Naive thymus-derived CD4-positive, alpha-beta T cell (primary cell): Measurements from ENCODE around the gene FBN1. TPM values are rescaled to one million over a fixed set of nuclear protein-coding genes. Genes with fewer than 3 reads are reported as not detected.

Experiments used
- ATAC-seq: fragments of 150-1000 bp; cut with Tn5 transposase; 2 replicates; pipeline ENCODE4 v1.10.0; 2021; ENCODE audit warnings: mild to moderate bottlenecking, moderate library complexity
- CTCF ChIA-PET: fragments of 350-600 bp; sonication (Branson Sonifier 250); formaldehyde crosslinking; loops from one replicate; lab custom pipeline; 2021; ENCODE audit warnings: antibody characterized with exemption; lab: Charles Lee
- POLR2A ChIA-PET: fragments of 350-600 bp; sonication (Branson Sonifier 250); formaldehyde crosslinking; loops from one replicate; lab custom pipeline; 2021; ENCODE audit warnings: antibody characterized with exemption, inconsistent platforms; lab: Charles Lee
- DNase-seq, 9 donors: peaks; one replicate each; pipeline versions ENCODE4 v3.0.0 to v3.0.0-alpha.2; 2020 to 2022; ENCODE audit warnings: mixed read lengths in 1 of 9
- H3K27ac ChIP-seq: one replicate; pipeline ENCODE4 v1.7.0; 2013; ENCODE audit warnings: mild to moderate bottlenecking, low read depth, low read length, moderate library complexity
- H3K27me3 ChIP-seq, 2 donors: one replicate each; pipeline ENCODE4 v1.7.0; 2013; ENCODE audit warnings: low read length in 2 of 2, mild to moderate bottlenecking in 2 of 2, moderate library complexity in 2 of 2; ENCODE audit not compliant: control insufficient read depth in 2 of 2, insufficient read depth in 2 of 2
- H3K36me3 ChIP-seq, 3 experiments: 1 replicate in 2 of 3; 2 replicates in 1 of 3; pipeline ENCODE4 v1.7.0; 2013; ENCODE audit warnings: low read length in 3 of 3, mild to moderate bottlenecking in 3 of 3, moderate library complexity in 1 of 3; ENCODE audit not compliant: insufficient read depth in 3 of 3, control insufficient read depth in 2 of 3
- H3K4me1 ChIP-seq, 2 donors: one replicate each; pipeline ENCODE4 v1.7.0; 2013; ENCODE audit warnings: low read length in 2 of 2, mild to moderate bottlenecking in 2 of 2, moderate library complexity in 1 of 2; ENCODE audit not compliant: control insufficient read depth in 2 of 2, insufficient read depth in 2 of 2
- H3K4me3 ChIP-seq: 2 replicates; pipeline ENCODE4 v1.7.0; 2013; ENCODE audit warnings: mild to moderate bottlenecking, low read length
- H3K9me3 ChIP-seq, 3 experiments: 1 replicate in 2 of 3; 2 replicates in 1 of 3; pipeline ENCODE4 v1.7.0; 2013; ENCODE audit warnings: low read length in 3 of 3; ENCODE audit not compliant: control insufficient read depth in 2 of 3
- H3K27ac Mint-ChIP-seq, 9 donors: one replicate each; pipeline ENCODE4 v1.8.0; 2020 to 2022; ENCODE audit warnings: mixed read lengths in 9 of 9, mild to moderate bottlenecking in 8 of 9, moderate library complexity in 5 of 9, inconsistent platforms in 2 of 9
- H3K27me3 Mint-ChIP-seq, 5 donors: one replicate each; pipeline ENCODE4 v1.8.0; 2021 to 2022; ENCODE audit warnings: mixed read lengths in 5 of 5, mild to moderate bottlenecking in 1 of 5
- H3K36me3 Mint-ChIP-seq, 5 donors: one replicate each; pipeline ENCODE4 v1.8.0; 2020 to 2022; ENCODE audit warnings: mixed read lengths in 5 of 5, mild to moderate bottlenecking in 3 of 5, inconsistent platforms in 1 of 5
- H3K4me1 Mint-ChIP-seq, 7 donors: one replicate each; pipeline ENCODE4 v1.8.0; 2020 to 2022; ENCODE audit warnings: mixed read lengths in 7 of 7, mild to moderate bottlenecking in 3 of 7, inconsistent platforms in 1 of 7
- H3K4me3 Mint-ChIP-seq, 10 donors: one replicate each; pipeline ENCODE4 v1.8.0; 2020 to 2022; ENCODE audit warnings: mild to moderate bottlenecking in 10 of 10, mixed read lengths in 10 of 10, moderate library complexity in 6 of 10, inconsistent platforms in 2 of 10
- H3K9me3 Mint-ChIP-seq, 11 donors: one replicate each; pipeline ENCODE4 v1.8.0; 2020 to 2022; ENCODE audit warnings: mixed read lengths in 11 of 11, mild to moderate bottlenecking in 4 of 11, inconsistent platforms in 1 of 11, moderate library complexity in 1 of 11
- intact Hi-C, 2 donors: fragments of 100-400 bp; cut with micrococcal nuclease; formaldehyde crosslinking; loops; one replicate each; pipeline ENCODE4 v1.15.1; 2023
- polyA plus RNA-seq, 2 donors: library from polyadenylated mRNA; unstranded; fragments of 300-500 nt; fragmentation: Illumina TruSeq; gene quantifications; one replicate each; pipeline ENCODE4 v1.2.3, GENCODE V29; 2021
- total RNA-seq, 6 experiments: library from RNA in 5 of 6; stranded (reverse) in 5 of 6; gene quantifications; 1 replicate in 5 of 6; 2 replicates in 1 of 6; pipeline ENCODE4 v1.2.3 and lab custom pipeline; 2021 to 2026

Gene FBN1
- total and polyA plus RNA-seq, 7 experiments from 2014 or later = 0.03 to 1.3 (median 0.61) TPM; not detected in 1

- no peaks in the 10 kb centered on the region for H3K27me3 ChIP-seq
- H3K9me3 ChIP-seq = no peaks in the 10 kb centered on the region
- Mint-ChIP-seq H3K9me3 (peaks cover 0 to 9% (median 0%) of the 10 kb centered on the region in 11 donors), H3K27ac (no peak overlapping the region), H3K27me3 (peaks cover 0 to 4% (median under 1%) of the 10 kb centered on the region in 5 donors), H3K36me3 (no peaks in the 10 kb centered on the region), H3K4me1 (no peaks in the 10 kb centered on the region), H3K4me3 (no peak overlapping the region)
- ATAC-seq (no peak), DNase-seq (no peak)
- ChIA-PET POLR2A (no interaction called here), CTCF (no interaction called here)
- H3K4me3 ChIP-seq = no peak overlapping the region
- H3K36me3 ChIP-seq = no peaks in the 10 kb centered on the region
- no peak overlapping the region for H3K27ac ChIP-seq
- no peaks in the 10 kb centered on the region for H3K4me1 ChIP-seq
- intact Hi-C loops = no loop called here
Measured at GRCh38 chr15:48680841-48681240, 35.3 kb upstream of the FBN1 start.

GRCh38 chr15:48679952-48680351, 34.4 kb upstream of the FBN1 start:
- ChIA-PET CTCF (no interaction called here), POLR2A (no interaction called here)
- H3K27me3 Mint-ChIP-seq = peaks cover 0 to 7% (median 3%) of the 10 kb centered on the region in 5 donors
- Histone ChIP-seq H3K27ac (no peak overlapping the region), H3K4me3 (no peak overlapping the region), H3K27me3 (no peaks in the 10 kb centered on the region), H3K36me3 (no peaks in the 10 kb centered on the region), H3K4me1 (no peaks in the 10 kb centered on the region), H3K9me3 (no peaks in the 10 kb centered on the region)
- peaks cover 0 to 4% (median 0%) of the 10 kb centered on the region in 11 donors for H3K9me3 Mint-ChIP-seq
- DNase-seq (no peak), ATAC-seq (no peak)
- intact Hi-C loops = no loop called here
- no peak overlapping the region for H3K27ac Mint-ChIP-seq
- H3K36me3 Mint-ChIP-seq = no peaks in the 10 kb centered on the region
- no peak overlapping the region for H3K4me3 Mint-ChIP-seq
- no peaks in the 10 kb centered on the region for H3K4me1 Mint-ChIP-seq

GRCh38 chr15:48678851-48679250, 33.3 kb upstream of the FBN1 start:
- H3K36me3 ChIP-seq = no peaks in the 10 kb centered on the region
- H3K27ac ChIP-seq = no peak overlapping the region
- no peaks in the 10 kb centered on the region for H3K9me3 ChIP-seq
- CTCF ChIA-PET = no interaction called here
- no peaks in the 10 kb centered on the region for H3K9me3 Mint-ChIP-seq
- no peaks in the 10 kb centered on the region for H3K4me1 Mint-ChIP-seq
- peaks cover 0 to 11% (median 4%) of the 10 kb centered on the region in 5 donors for H3K27me3 Mint-ChIP-seq
- POLR2A ChIA-PET = no interaction called here
- no peaks in the 10 kb centered on the region for H3K4me1 ChIP-seq
- ATAC-seq (no peak), DNase-seq (no peak)
- H3K4me3 ChIP-seq = no peak overlapping the region
- no peak overlapping the region for H3K27ac Mint-ChIP-seq
- no peaks in the 10 kb centered on the region for H3K27me3 ChIP-seq
- H3K36me3 Mint-ChIP-seq = no peaks in the 10 kb centered on the region
- H3K4me3 Mint-ChIP-seq = no peak overlapping the region
- intact Hi-C loops = no loop called here

- Mint-ChIP-seq H3K27me3 (peaks cover 0 to 14% (median 4%) of the 10 kb centered on the region in 5 donors), H3K9me3 (no peaks in the 10 kb centered on the region), H3K4me3 (no peak overlapping the region), H3K27ac (no peak overlapping the region), H3K36me3 (no peaks in the 10 kb centered on the region), H3K4me1 (no peaks in the 10 kb centered on the region)
- CTCF ChIA-PET = no interaction called here
- H3K4me3 ChIP-seq = no peak overlapping the region
- no peaks in the 10 kb centered on the region for H3K9me3 ChIP-seq
- H3K27ac ChIP-seq = no peak overlapping the region
- H3K36me3 ChIP-seq = no peaks in the 10 kb centered on the region
- DNase-seq (no peak), ATAC-seq (no peak)
- no peaks in the 10 kb centered on the region for H3K27me3 ChIP-seq
- no peaks in the 10 kb centered on the region for H3K4me1 ChIP-seq
- POLR2A ChIA-PET = no interaction called here
- intact Hi-C loops = no loop called here
Measured at GRCh38 chr15:48677821-48678220, 32.3 kb upstream of the FBN1 start.

- Histone ChIP-seq H3K4me3 (no peak overlapping the region), H3K9me3 (no peaks in the 10 kb centered on the region), H3K4me1 (no peaks in the 10 kb centered on the region), H3K27ac (no peak overlapping the region), H3K27me3 (no peaks in the 10 kb centered on the region), H3K36me3 (no peaks in the 10 kb centered on the region)
- ATAC-seq (no peak), DNase-seq (no peak)
- H3K36me3 Mint-ChIP-seq = no peaks in the 10 kb centered on the region
- H3K27ac Mint-ChIP-seq = no peak overlapping the region
- POLR2A ChIA-PET = no interaction called here
- H3K27me3 Mint-ChIP-seq = peaks cover 0 to 17% (median 4%) of the 10 kb centered on the region in 5 donors
- CTCF ChIA-PET = no interaction called here
- no peaks in the 10 kb centered on the region for H3K4me1 Mint-ChIP-seq
- no peaks in the 10 kb centered on the region for H3K9me3 Mint-ChIP-seq
- intact Hi-C loops = no loop called here
- no peak overlapping the region for H3K4me3 Mint-ChIP-seq
Measured at GRCh38 chr15:48675436-48675835, 29.9 kb upstream of the FBN1 start.

GRCh38 chr15:48674876-48675275, 29.4 kb upstream of the FBN1 start:
- H3K27ac Mint-ChIP-seq = no peak overlapping the region
- ATAC-seq = no peak
- Histone ChIP-seq H3K27ac (no peak overlapping the region), H3K27me3 (no peaks in the 10 kb centered on the region), H3K4me1 (no peaks in the 10 kb centered on the region), H3K4me3 (no peak overlapping the region), H3K9me3 (no peaks in the 10 kb centered on the region), H3K36me3 (no peaks in the 10 kb centered on the region)
- DNase-seq = no peak
- H3K4me1 Mint-ChIP-seq = no peaks in the 10 kb centered on the region
- H3K9me3 Mint-ChIP-seq = peaks cover 0 to 2% (median 0%) of the 10 kb centered on the region in 11 donors
- POLR2A ChIA-PET = no interaction called here
- no peaks in the 10 kb centered on the region for H3K36me3 Mint-ChIP-seq
- CTCF ChIA-PET = no interaction called here
- intact Hi-C loops = no loop called here
- H3K4me3 Mint-ChIP-seq = no peak overlapping the region
- peaks cover 0 to 23% (median 4%) of the 10 kb centered on the region in 5 donors for H3K27me3 Mint-ChIP-seq

GRCh38 chr15:48672206-48672605, 26.7 kb upstream of the FBN1 start:
- Histone ChIP-seq H3K4me3 (no peak overlapping the region), H3K27ac (no peak overlapping the region), H3K36me3 (no peaks in the 10 kb centered on the region), H3K27me3 (no peaks in the 10 kb centered on the region), H3K9me3 (no peaks in the 10 kb centered on the region), H3K4me1 (no peaks in the 10 kb centered on the region)
- H3K27me3 Mint-ChIP-seq = peaks cover 0 to 24% (median 0%) of the 10 kb centered on the region in 5 donors
- POLR2A ChIA-PET = no interaction called here
- intact Hi-C loops = no loop called here
- no peaks in the 10 kb centered on the region for H3K36me3 Mint-ChIP-seq
- H3K9me3 Mint-ChIP-seq = peaks cover 0 to 2% (median 0%) of the 10 kb centered on the region in 11 donors
- CTCF ChIA-PET = no interaction called here
- no peaks in the 10 kb centered on the region for H3K4me1 Mint-ChIP-seq
- H3K27ac Mint-ChIP-seq = no peak overlapping the region
- ATAC-seq (no peak), DNase-seq (no peak)
- no peak overlapping the region for H3K4me3 Mint-ChIP-seq
